Mammary epithelial cell (primary cell): Measurements from ENCODE around the gene RGMB.

Source experiments
- EZH2 ChIP-seq: IDR thresholded peaks from 2 replicates; pipeline ENCODE4 v1.6.1; 2012; ENCODE audit warnings: low read length, inconsistent platforms, borderline replicate concordance
- TF ChIP-seq, protein P1 (sequence below), 2 donors: IDR thresholded peaks in 1 of 2; conservative IDR thresholded peaks in 1 of 2; 2 replicates each; pipeline ENCODE4 v1.5.1; 2011 to 2012; ENCODE audit warnings: inconsistent platforms in 2 of 2, low read length in 2 of 2, mild to moderate bottlenecking in 2 of 2, control low read depth in 1 of 2, low read depth in 1 of 2; ENCODE audit not compliant: insufficient read depth in 1 of 2; ENCODE audit errors: extremely low read depth in 1 of 2

DNA sequence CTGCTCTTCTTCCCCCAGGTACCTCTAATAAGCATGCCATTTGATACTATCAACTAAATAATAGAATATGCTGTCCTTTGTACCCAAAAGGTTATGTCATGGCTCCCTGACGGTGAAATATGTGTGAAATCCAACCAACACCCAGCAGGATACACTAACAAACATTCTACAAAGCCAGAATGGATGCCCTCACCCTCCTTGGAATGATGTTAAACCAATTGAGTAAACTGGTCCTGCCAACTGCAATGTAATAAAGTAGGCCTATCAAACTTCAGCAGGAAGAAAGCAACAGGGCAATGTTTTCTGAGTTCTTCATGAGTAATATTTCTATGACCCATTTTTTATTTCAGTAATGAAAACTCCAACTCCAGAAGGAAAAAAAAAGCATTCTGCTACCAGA is 24.9 kb downstream of the RGMB start:
- TF ChIP-seq, protein P1, sequence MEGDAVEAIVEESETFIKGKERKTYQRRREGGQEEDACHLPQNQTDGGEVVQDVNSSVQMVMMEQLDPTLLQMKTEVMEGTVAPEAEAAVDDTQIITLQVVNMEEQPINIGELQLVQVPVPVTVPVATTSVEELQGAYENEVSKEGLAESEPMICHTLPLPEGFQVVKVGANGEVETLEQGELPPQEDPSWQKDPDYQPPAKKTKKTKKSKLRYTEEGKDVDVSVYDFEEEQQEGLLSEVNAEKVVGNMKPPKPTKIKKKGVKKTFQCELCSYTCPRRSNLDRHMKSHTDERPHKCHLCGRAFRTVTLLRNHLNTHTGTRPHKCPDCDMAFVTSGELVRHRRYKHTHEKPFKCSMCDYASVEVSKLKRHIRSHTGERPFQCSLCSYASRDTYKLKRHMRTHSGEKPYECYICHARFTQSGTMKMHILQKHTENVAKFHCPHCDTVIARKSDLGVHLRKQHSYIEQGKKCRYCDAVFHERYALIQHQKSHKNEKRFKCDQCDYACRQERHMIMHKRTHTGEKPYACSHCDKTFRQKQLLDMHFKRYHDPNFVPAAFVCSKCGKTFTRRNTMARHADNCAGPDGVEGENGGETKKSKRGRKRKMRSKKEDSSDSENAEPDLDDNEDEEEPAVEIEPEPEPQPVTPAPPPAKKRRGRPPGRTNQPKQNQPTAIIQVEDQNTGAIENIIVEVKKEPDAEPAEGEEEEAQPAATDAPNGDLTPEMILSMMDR (conservative IDR thresholded peaks at IDR 0.05 in 1 of 2, IDR thresholded peaks at IDR 0.05 in 1 of 2; ENCODE audit: extremely low read depth in 1 of 2, insufficient read depth in 1 of 2, low read depth in 1 of 2, low read length in 2 of 2), result no peak
- TF ChIP-seq EZH2, result no peak
